Fibroblast of villous mesenchyme (primary cell): ENCODE data around the gene GET4. TPM values are rescaled to one million over a fixed set of nuclear protein-coding genes. Genes with fewer than 3 reads are reported as not detected.

Experiments
- DNase-seq: peaks from one replicate; pipeline ENCODE4 v3.0.0-alpha.2; 2010; ENCODE audit warnings: low read depth
- H3K4me3 ChIP-seq: 2 replicates; pipeline ENCODE4 v1.5.1; 2011; ENCODE audit warnings: low read depth, mild to moderate bottlenecking, low read length
- CTCF ChIP-seq: IDR thresholded peaks from 2 replicates; pipeline ENCODE4 v1.5.1; 2012; ENCODE audit warnings: low read depth, mild to moderate bottlenecking, low read length; ENCODE audit not compliant: insufficient read depth
- total RNA-seq: library from RNA; depleted of rRNA; stranded (reverse); fragments of >200 nt; gene quantifications from 2 replicates; pipeline ENCODE4 v1.2.3, GENCODE V29; 2012

GET4 gene
- total RNA-seq, 1 donor, result 15.1 TPM

- TF ChIP-seq CTCF, result no peak
- H3K4me3 ChIP-seq, result no peak overlapping the region
- no peak for DNase-seq
Measured at GRCh38 chr7:897086-897485, 20.7 kb downstream of the GET4 start.

- no peak for TF ChIP-seq CTCF
- H3K4me3 ChIP-seq, result no peak overlapping the region
- no peak for DNase-seq
Measured at GRCh38 chr7:897771-898376, 21.5 kb downstream of the GET4 start.

- no peak for DNase-seq
- no peak overlapping the region for H3K4me3 ChIP-seq
- TF ChIP-seq CTCF, result no peak
Measured at GRCh38 chr7:898460-898854, 22.1 kb downstream of the GET4 start.

- TF ChIP-seq CTCF, result no peak
- no peak for DNase-seq
- H3K4me3 ChIP-seq, result no peak overlapping the region
Measured at GRCh38 chr7:898855-899681, 22.7 kb downstream of the GET4 start.

GRCh38 chr7:899806-900205, 23.5 kb downstream of the GET4 start:
- DNase-seq, result no peak
- no peak for TF ChIP-seq CTCF
- H3K4me3 ChIP-seq, result no peak overlapping the region

GRCh38 chr7:900331-901040, 24.1 kb downstream of the GET4 start:
- no peak for DNase-seq

More at GRCh38 chr7:900331-901040, 24.1 kb downstream of the GET4 start:
- no peak for TF ChIP-seq CTCF
- H3K4me3 ChIP-seq, result no peak overlapping the region
